Motor neuron (in vitro differentiated cells): Measurements from ENCODE around the gene PMM2. TPM values are rescaled to one million over a fixed set of nuclear protein-coding genes. Genes with fewer than 3 reads are reported as not detected.
A peak's percentile ranks its signal among the peaks of the same experiment; 100 is the strongest.
"Not testable (repeated sequence)": the region's sequence is repeated elsewhere in the genome, so short reads cannot be mapped to it uniquely, and the experiment has no call there.

Experiments
- ATAC-seq, 8 experiments: fragments of 200-7000 bp; cut with Tn5 transposase; replicated peaks in 6 of 8; 2 replicates each; pipeline ENCODE4 v1.8.0; 2021; ENCODE audit warnings: mild to moderate bottlenecking in 8 of 8, moderate library complexity in 8 of 8
- H3K27ac ChIP-seq, 2 donors: fragments of 250-450 bp; sonication (Bioruptor Pico); 2 replicates each; pipeline ENCODE4 v1.9.0; 2021; ENCODE audit warnings: antibody characterized with exemption in 2 of 2, mild to moderate bottlenecking in 2 of 2, moderate library complexity in 1 of 2
- H3K4me1 ChIP-seq, 2 donors: fragments of 250-450 bp; sonication (Bioruptor Pico); replicated peaks in 1 of 2; 2 replicates each; pipeline ENCODE4 v1.6.1; 2021; ENCODE audit warnings: antibody characterized with exemption in 2 of 2, mild to moderate bottlenecking in 2 of 2, moderate library complexity in 1 of 2
- H3K4me3 ChIP-seq, 5 donors: fragments of 250-450 bp; sonication (Bioruptor Pico); 2 replicates each; pipeline ENCODE4 v1.9.0; 2021; ENCODE audit warnings: antibody characterized with exemption in 5 of 5, mild to moderate bottlenecking in 5 of 5, moderate library complexity in 4 of 5
- WGBS, 10 experiments: fragments of 450-650 bp; shearing (Covaris generic); methylation state at CpG; one replicate each; pipeline ENCODE4 v1.0.0; 2022; 5-methylcytosine and 5-hydroxymethylcytosine counted together
- in situ Hi-C, 9 experiments: fragments of 400-800 bp; cut with MboI; loops; one replicate each; pipeline ENCODE4 v1.15.0; 2021; ENCODE audit warnings: low sequenced_read_pairs in 9 of 9, low pct_unique_long_range_greater_than_20kb in 2 of 9; ENCODE audit not compliant: unreplicated experiment in 9 of 9
- total RNA-seq, 8 experiments: library from RNA; unstranded; fragments of 300-600 nt; gene quantifications; 2 replicates each; pipeline versions ENCODE4 v1.2.3 to v1.2.4, GENCODE V29; 2022

PMM2 gene
- total RNA-seq, 8 experiments from 2014 or later, result 14.5 to 58.6 (median 34.6) TPM

- no peak overlapping the region for H3K27ac ChIP-seq
- 0 to 50% (median 10%) methylated on average over 1 to 23 of the region's 37 CpGs; no CpG with 5 or more reads in 1 of the 10 experiments for whole genome bisulfite sequencing, 10 experiments
- peaks cover 6 to 20% of the 10 kb centered on the region in 2 donors for H3K4me1 ChIP-seq
- in situ Hi-C loops, result no loop called here
- ATAC-seq, result no peak
- H3K4me3 ChIP-seq, result peak overlapping the region; percentile 66 to 98 (median 79)
Measured at GRCh38 chr16:8869212-8869987, 71.8 kb downstream of the PMM2 start.

DNA sequence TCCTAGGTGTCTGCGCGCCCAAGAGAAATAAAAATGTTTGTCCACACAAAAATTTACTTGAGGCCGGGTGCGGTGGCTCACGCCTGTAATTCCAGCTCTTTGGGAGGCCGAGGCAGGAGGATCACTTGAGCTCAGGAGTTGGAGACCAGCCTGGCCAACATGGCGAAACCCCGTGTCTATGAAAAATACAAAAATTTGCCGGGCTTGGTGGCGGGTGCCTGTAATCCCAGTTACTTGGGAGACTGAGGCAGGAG is 72.3 kb downstream of the PMM2 start:
- in situ Hi-C loops, H3K27ac ChIP-seq, ATAC-seq, H3K4me3 ChIP-seq: not testable (repeated sequence)
- H3K4me1 ChIP-seq, result peaks cover 6 to 15% of the 10 kb centered on the region in 2 donors
- WGBS, 10 experiments, result 90 to 100% (median 95%) methylated on average over 1 to 4 of the region's 10 CpGs; no CpG with 5 or more reads in 5 of the 10 experiments

- in situ Hi-C loops, result no loop called here
- Histone ChIP-seq H3K27ac (no peak overlapping the region), H3K4me1 (peaks cover 0 to 6% of the 10 kb centered on the region in 2 donors), H3K4me3 (no peak overlapping the region)
- WGBS, 10 experiments, result 86 to 100% (median 100%) methylated on average over 1 to 5 of the region's 5 CpGs; no CpG with 5 or more reads in 1 of the 10 experiments
- ATAC-seq, result no peak
Measured at GRCh38 chr16:8872071-8872470, 74.4 kb downstream of the PMM2 start.

GRCh38 chr16:8872967-8873865 is 75.6 kb downstream of the PMM2 start:
- in situ Hi-C loops, result no loop called here
- H3K4me1 ChIP-seq, result peaks cover 0 to 6% of the 10 kb centered on the region in 2 donors
- WGBS, 10 experiments, result 71 to 91% (median 88%) methylated on average over 7 to 21 of the region's 22 CpGs; no CpG with 5 or more reads in 1 of the 10 experiments
- no peak overlapping the region for H3K4me3 ChIP-seq
- H3K27ac ChIP-seq, result no peak overlapping the region
- no peak for ATAC-seq

- 73 to 100% (median 85%) methylated on average over 1 to 7 of the region's 7 CpGs; no CpG with 5 or more reads in 4 of the 10 experiments for WGBS, 10 experiments
- ATAC-seq, H3K27ac ChIP-seq, in situ Hi-C loops, H3K4me3 ChIP-seq, H3K4me1 ChIP-seq: not testable (repeated sequence)
Measured at GRCh38 chr16:8873866-8874195, 76.2 kb downstream of the PMM2 start.

GRCh38 chr16:8874388-8874787 is 76.7 kb downstream of the PMM2 start:
- in situ Hi-C loops, result no loop called here
- peaks cover 0 to 3% of the 10 kb centered on the region in 2 donors for H3K4me1 ChIP-seq
- no peak for ATAC-seq
- no peak overlapping the region for H3K27ac ChIP-seq
- no peak overlapping the region for H3K4me3 ChIP-seq
- WGBS, 10 experiments, result 0 to 90% (median 69%) methylated on average over 1 to 3 of the region's 6 CpGs; no CpG with 5 or more reads in 5 of the 10 experiments

DNA sequence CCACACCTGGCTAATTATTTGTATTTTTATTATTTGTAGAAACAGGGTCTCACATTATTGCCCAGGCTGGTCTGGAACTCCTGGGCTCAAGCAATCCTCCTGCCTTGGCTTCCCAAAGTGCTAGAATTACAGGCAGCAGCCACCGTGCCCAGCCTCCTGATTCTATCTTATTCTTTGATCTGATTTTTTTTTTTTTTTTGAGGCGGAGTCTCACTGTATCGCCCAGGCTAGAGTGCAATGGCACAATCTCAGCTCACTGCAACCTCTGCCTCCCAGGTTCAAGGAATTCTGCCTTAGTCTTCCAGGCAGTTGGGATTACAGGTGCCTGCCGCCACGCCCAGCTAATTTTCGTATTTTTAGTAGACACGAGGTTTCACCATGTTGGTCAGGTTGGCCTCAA is 77.7 kb downstream of the PMM2 start:
- 60 to 100% (median 90%) methylated on average over 1 to 6 of the region's 7 CpGs; no CpG with 5 or more reads in 3 of the 10 experiments for WGBS, 10 experiments
- in situ Hi-C loops, result loop anchor here in 2 of 9 experiments (25.0 kb wide), 1 partner anchor 213 kb away; the partner anchor contains the start of gene ABAT (in 2 of the 2)
- not testable (repeated sequence) for H3K4me1 ChIP-seq, H3K27ac ChIP-seq, ATAC-seq, H3K4me3 ChIP-seq

DNA sequence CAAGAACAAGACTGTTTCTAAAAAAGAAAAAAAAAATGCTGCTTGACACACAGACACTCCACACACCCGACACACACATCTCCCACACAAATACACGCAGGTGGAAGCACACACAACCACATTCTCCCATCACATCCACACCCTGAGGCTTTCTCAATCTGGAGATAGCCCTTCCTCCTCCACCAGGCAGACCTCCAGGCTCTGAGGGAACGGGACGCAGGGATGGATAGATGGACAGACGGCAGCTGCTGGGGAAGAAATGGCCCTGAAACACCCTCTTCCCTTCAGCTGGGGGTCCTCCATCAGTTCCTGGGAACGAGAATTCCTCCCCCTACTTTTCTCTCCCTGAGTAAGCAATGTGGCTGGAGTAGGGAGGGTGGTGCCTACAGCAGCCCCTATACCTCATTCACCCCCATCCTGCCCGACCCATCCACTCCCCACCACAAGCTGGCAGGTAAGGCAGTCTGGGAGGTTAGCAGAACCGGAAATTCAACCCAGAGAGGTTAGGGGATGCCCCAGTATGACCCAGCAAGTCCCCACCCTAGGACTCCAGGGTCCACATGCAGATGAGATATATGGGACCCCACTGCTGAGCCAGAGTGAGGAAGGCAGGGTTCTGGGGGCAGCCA is 80.4 kb downstream of the PMM2 start:
- WGBS, 10 experiments, result 74 to 88% methylated on average over 3 to 5 of the region's 8 CpGs; no CpG with 5 or more reads in 8 of the 10 experiments
- H3K27ac ChIP-seq, result no peak overlapping the region
- H3K4me1 ChIP-seq, result no peaks in the 10 kb centered on the region
- ATAC-seq, result peak in 1 of 8 experiments; percentile 17
- H3K4me3 ChIP-seq, result no peak overlapping the region
- in situ Hi-C loops, result loop anchor here in 2 of 9 experiments (25.0 kb wide), 1 partner anchor 216 kb away; the partner anchor contains the start of gene ABAT (in 2 of the 2)

- H3K27ac ChIP-seq, result no peak overlapping the region
- ATAC-seq, result peak in 4 of 8 experiments; percentile 13 to 36 (median 34)
Measured at GRCh38 chr16:8878523-8878911, 80.9 kb downstream of the PMM2 start.

GRCh38 chr16:8880839-8881510 is 83.3 kb downstream of the PMM2 start:
- WGBS, 10 experiments, result 64 to 100% (median 90%) methylated on average over 1 to 5 of the region's 8 CpGs; no CpG with 5 or more reads in 3 of the 10 experiments
- H3K4me3 ChIP-seq, result no peak overlapping the region
- in situ Hi-C loops, result loop anchor here in 2 of 9 experiments (25.0 kb wide), 1 partner anchor 219 kb away; the partner anchor contains the start of gene ABAT (in 2 of the 2)

More at GRCh38 chr16:8878523-8878911, 80.9 kb downstream of the PMM2 start:
- 8 to 80% (median 13%) methylated on average over 1 to 4 of the region's 6 CpGs; no CpG with 5 or more reads in 7 of the 10 experiments for WGBS, 10 experiments
- no peak overlapping the region for H3K4me3 ChIP-seq
- no peaks in the 10 kb centered on the region for H3K4me1 ChIP-seq
- in situ Hi-C loops, result loop anchor here in 2 of 9 experiments (25.0 kb wide), 1 partner anchor 216 kb away; the partner anchor contains the start of gene ABAT (in 2 of the 2)

DNA sequence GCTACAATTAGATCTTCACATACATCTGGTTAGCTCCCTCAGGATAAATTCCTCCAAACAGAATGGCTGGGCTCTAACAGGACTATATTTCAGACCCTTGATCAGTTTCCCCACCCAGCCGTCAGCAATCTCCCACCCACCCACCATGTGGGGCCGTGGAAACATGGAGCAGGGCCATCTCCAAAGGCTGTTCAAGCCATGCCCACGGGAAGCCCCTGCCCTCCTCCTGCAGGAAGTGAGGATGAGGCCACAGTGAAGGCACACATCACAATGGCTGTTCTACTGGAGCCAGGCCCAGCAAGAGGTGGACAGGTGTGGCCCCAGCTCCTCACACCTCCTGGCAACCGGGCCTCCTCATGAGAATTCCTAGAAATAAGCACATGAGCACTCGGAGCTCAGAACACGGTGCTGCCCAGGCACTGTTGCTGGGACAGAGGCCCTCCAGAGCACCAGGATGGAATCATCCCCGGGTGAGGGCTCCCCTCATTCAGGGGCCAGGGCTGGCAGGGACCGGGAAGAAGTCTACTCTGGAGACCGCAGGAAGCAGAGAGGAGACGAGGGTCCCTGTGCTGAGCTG is 84.5 kb downstream of the PMM2 start, which contains the start of gene LITAFD:
TSS of gene LITAFD (plus strand) at position 311 of the 577 bp plus-strand sequence. CDS start 2,005 bp downstream, outside the sequence.
- Histone ChIP-seq H3K27ac (no peak within 1 kb of the TSS), H3K4me1 (peaks cover 0 to 14% of the 10 kb centered on the region in 2 donors), H3K4me3 (no peak within 1 kb of the TSS)
- WGBS, 10 experiments, result 69 to 80% methylated on average over 1 to 3 of the region's 10 CpGs; no CpG with 5 or more reads in 8 of the 10 experiments
- in situ Hi-C loops, result loop anchor here in 2 of 9 experiments (25.0 kb wide), 1 partner anchor 220 kb away; the partner anchor contains the start of gene ABAT (in 2 of the 2)
- ATAC-seq, result no peak

More at GRCh38 chr16:8880839-8881510, 83.3 kb downstream of the PMM2 start:
- no peak for ATAC-seq
- Histone ChIP-seq H3K4me1 (peaks cover 0 to 7% of the 10 kb centered on the region in 2 donors), H3K27ac (no peak overlapping the region)
